ENCODE data around the gene CAMK2B.

The CAMK2B gene

DNA sequence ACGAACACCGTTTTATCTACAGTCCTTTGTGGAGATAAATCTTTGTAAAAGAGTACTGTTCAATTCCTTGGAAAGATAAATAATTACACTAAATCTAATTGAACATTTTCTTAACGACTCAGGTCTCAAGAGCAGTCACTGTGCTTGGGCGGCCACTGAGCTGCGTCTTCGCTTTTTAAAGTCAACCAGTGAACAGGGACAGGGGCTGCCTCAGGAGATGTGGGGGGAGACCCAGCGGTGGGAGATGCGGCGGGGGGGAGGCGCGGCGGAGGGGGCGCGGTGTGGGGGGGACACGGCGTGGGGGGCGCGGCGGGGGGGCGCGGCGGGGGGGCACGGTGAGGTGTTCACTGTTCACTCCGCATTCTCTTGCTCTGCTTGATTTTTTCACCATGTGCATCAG lies 39.8 kb downstream of the CAMK2B start:
- Histone ChIP-seq H3K4me1 (ENCODE audit: insufficient read depth, low read length) (no peaks in the 10 kb centered on the region), H3K9me3 (ENCODE audit: low read length) (no peaks in the 10 kb centered on the region), H3K4me3 (ENCODE audit: low read length) (no peak overlapping the region), H2AFZ (ENCODE audit: low read depth, low read length) (no peak overlapping the region), H3K27me3 (ENCODE audit: insufficient read depth, low read length) (peaks cover 5% of the 10 kb centered on the region), H3K36me3 (ENCODE audit: insufficient read depth, low read length) (no peaks in the 10 kb centered on the region)

DNA sequence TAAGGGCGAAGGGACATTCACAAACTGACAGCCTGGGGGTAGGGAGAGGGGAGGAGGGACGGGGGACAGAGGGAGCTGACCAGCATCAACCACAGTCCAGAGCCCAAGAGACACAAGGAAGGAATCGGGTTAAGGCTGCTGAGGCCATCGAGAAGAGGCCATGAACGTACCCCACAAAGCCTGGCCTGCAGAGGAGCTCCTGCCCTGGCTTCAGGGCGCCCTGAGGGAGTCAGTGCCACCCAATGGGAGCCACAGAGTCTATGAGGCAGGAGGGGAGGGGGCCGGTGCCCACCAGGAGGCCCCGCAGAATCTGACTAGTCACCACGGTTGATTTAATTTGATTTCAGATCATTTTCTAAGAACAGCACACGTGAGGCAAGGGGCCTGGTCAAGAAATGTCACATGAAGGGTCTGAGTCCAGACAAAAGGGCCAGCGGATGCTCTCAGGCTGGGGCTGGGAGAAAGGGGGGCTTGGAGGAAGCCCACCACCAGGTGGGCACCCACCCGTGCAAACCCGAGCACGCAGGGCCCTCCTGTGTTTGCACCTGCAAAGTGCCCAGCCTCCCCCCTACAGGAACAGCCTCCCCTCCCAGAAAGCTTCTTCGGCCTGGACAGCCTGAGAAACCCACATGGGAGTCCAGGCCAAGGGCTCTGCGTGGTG lies 40.4 kb downstream of the CAMK2B start:
- H3K9me3 ChIP-seq (ENCODE audit: low read length), result no peaks in the 10 kb centered on the region
- H3K4me1 ChIP-seq (ENCODE audit: insufficient read depth, low read length), result no peaks in the 10 kb centered on the region
- H3K27me3 ChIP-seq (ENCODE audit: insufficient read depth, low read length), result peaks cover 5% of the 10 kb centered on the region
- H3K36me3 ChIP-seq (ENCODE audit: insufficient read depth, low read length), result no peaks in the 10 kb centered on the region
- H3K4me3 ChIP-seq (ENCODE audit: low read length), result no peak overlapping the region
- no peak overlapping the region for H2AFZ ChIP-seq (ENCODE audit: low read depth, low read length)

DNA sequence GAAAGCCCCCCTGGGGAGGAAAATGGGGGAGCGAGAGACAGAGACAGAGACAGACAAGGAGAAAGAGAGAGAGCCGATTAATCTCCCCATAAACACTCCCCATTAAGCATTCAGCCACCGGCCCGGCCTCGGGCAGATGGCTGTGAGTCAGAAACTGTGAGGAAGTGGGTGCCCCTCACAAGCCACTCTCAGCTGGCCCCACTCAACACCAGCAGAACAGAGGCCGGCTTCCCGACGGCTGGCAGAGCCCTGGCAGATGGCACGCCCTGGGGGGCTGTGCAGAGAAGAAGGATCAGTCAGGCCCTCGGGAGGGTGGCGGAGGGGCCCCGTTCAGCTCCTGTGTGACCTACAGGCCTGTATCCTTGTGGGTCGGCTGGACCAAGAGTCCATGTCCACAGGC lies 41.2 kb downstream of the CAMK2B start:
- no peaks in the 10 kb centered on the region for H3K9me3 ChIP-seq (ENCODE audit: low read length)
- H3K27me3 ChIP-seq (ENCODE audit: insufficient read depth, low read length), result peaks cover 8% of the 10 kb centered on the region
- no peaks in the 10 kb centered on the region for H3K36me3 ChIP-seq (ENCODE audit: insufficient read depth, low read length)
- H3K4me1 ChIP-seq (ENCODE audit: insufficient read depth, low read length), result no peaks in the 10 kb centered on the region
- no peak overlapping the region for H2AFZ ChIP-seq (ENCODE audit: low read depth, low read length)
- no peak overlapping the region for H3K4me3 ChIP-seq (ENCODE audit: low read length)

DNA sequence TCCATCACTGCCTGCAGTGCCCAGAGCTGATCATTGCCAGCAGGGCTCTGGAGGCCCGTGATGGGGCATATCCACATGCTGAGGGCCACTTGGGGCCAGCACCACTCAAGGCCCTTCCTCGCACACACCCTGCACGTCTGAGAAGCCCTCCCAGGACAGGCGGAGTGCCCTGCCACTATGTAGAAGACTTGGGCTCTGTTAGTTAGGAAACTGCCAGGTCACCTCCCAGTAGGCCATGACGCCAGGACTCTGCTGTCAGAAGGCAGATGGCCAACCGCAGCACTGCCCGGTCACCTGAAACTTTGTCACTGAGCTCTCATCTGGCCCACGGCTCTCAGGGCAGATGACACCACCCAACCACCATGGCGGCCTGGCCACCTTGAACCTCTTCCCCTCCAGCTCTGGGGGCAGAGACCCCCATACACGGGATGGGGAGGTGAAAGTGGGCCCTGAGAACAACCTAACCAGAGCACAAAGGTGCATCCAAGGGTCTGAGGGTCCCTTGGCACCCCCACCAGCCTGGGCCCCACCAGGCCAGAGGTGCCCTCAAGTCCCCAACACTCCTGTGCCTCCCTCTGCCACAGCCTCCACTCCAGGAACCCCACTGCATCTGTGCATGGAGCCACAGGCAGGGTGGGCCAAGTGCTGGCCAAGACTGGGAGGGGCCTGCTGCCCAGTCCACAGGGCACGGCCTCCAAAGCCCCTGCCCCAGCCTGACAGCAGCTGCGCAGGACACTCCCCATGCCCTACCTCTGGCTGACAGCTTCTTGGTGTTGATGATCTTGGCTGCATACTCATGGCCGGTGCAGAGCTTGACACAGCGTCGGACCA lies 41.8 kb downstream of the CAMK2B start:
- no peak overlapping the region for H3K4me3 ChIP-seq (ENCODE audit: low read length)
- no peaks in the 10 kb centered on the region for H3K9me3 ChIP-seq (ENCODE audit: low read length)
- H3K36me3 ChIP-seq (ENCODE audit: insufficient read depth, low read length), result no peaks in the 10 kb centered on the region
- peaks cover 8% of the 10 kb centered on the region for H3K27me3 ChIP-seq (ENCODE audit: insufficient read depth, low read length)
- no peak overlapping the region for H2AFZ ChIP-seq (ENCODE audit: low read depth, low read length)
- no peaks in the 10 kb centered on the region for H3K4me1 ChIP-seq (ENCODE audit: insufficient read depth, low read length)

DNA sequence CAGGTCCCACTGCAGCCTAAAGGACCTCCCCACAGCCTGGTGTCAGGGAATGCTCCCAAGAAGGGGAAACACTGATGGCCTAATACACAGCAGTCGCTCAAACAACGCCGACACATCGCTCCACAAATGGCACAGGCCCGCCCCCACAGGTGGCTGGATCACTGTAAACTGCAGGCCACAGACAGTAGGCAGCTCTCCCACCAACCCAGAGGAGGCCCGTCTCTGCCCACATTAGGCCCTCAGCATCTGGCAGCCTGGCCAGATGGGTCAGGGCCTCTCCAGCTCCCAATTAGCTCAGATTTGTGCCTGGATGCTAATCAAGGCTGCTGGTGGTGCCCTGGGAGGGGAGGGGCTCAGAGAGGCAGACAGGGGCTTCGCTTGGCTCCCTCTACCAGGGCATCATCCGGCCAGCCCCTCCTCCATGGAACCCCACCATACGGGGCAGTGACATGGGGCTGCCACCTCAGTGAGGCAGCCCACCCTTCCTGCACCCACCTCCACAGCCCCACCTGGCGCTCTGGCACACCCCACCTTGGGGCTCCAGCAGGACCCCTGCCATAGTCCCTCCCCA lies 42.7 kb downstream of the CAMK2B start:
- Histone ChIP-seq H3K36me3 (ENCODE audit: insufficient read depth, low read length) (no peaks in the 10 kb centered on the region), H2AFZ (ENCODE audit: low read depth, low read length) (no peak overlapping the region), H3K4me1 (ENCODE audit: insufficient read depth, low read length) (no peaks in the 10 kb centered on the region), H3K9me3 (ENCODE audit: low read length) (no peaks in the 10 kb centered on the region), H3K27me3 (ENCODE audit: insufficient read depth, low read length) (peaks cover 13% of the 10 kb centered on the region), H3K4me3 (ENCODE audit: low read length) (no peak overlapping the region)

DNA sequence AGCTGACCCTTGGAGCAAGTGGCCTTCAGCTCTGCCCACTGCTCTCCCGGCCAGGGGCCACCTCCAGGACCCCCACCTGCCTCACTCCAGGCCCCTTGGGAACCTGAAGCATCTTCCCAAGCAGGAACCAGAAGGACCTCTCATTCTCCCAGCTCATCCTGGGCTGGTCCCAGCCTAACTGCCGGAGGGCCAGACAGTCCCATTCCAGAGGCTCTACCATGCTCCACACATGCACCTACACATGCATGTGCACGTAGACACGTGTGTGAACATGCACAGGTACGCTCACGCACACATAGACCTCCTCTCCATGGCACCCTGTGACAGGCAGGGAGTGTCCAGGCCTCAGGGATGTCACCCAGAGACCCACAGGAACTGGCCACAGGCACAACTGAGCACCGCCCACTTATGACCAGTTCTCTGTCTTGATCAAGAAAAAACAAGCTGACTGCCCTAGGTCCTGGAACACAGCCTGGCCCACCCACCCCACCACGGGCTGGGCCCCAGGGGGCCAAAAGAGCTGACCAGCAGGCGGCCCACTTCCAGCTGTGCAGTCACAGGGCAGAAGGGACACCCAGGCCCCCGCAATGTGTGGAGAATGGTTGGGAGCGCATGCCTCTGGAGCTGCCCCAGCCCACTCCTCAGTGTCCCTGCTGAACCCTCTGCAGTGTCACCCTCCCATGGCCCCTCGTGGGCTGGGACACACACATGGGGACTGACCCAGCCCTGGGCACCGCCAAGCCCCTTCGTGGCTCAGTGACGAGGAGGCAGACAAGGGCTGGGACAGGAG lies 43.4 kb downstream of the CAMK2B start:
- H3K27me3 ChIP-seq (ENCODE audit: insufficient read depth, low read length), result peaks cover 13% of the 10 kb centered on the region
- no peaks in the 10 kb centered on the region for H3K9me3 ChIP-seq (ENCODE audit: low read length)
- H3K4me1 ChIP-seq (ENCODE audit: insufficient read depth, low read length), result no peaks in the 10 kb centered on the region
- H3K36me3 ChIP-seq (ENCODE audit: insufficient read depth, low read length), result no peaks in the 10 kb centered on the region
- H3K4me3 ChIP-seq (ENCODE audit: low read length), result no peak overlapping the region
- H2AFZ ChIP-seq (ENCODE audit: low read depth, low read length), result no peak overlapping the region

DNA sequence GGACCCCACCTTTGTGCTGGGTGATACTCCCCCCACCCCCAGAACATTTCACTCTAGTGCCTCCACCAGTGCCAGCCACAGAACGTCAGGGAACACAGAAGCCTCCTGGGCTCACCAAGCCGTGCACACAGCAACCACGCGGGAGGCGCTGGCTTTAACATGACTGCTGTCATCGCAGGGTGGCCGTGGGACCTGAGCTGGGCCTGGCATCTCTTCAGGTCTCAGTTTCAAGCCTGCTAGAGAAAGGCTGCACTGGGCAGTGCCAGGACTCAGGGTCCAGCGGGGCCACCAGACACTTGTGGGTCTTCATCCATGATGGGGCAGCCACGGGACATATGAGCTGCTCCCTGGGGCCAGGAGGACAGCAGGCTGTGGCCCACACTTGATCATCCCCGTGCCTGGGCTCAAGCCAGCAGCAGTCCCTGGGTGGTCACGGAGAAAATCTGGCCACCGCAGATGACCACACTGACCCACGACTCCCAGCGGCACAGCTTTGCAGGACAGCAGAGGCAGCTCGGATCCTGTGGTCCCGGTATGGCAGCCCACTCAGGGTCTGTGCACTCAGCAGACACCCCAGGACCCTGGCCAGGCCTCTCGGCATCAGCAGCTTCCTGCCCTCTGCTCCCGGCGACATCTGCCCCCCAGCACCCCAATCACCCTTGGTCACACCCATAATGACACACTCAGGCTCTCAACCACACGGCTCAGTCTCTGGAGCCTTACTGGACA lies 44.2 kb downstream of the CAMK2B start:
- Histone ChIP-seq H3K4me3 (ENCODE audit: low read length) (no peak overlapping the region), H3K4me1 (ENCODE audit: insufficient read depth, low read length) (peaks cover 8% of the 10 kb centered on the region), H2AFZ (ENCODE audit: low read depth, low read length) (no peak overlapping the region), H3K27me3 (ENCODE audit: insufficient read depth, low read length) (peaks cover 11% of the 10 kb centered on the region), H3K9me3 (ENCODE audit: low read length) (no peaks in the 10 kb centered on the region), H3K36me3 (ENCODE audit: insufficient read depth, low read length) (no peaks in the 10 kb centered on the region)

DNA sequence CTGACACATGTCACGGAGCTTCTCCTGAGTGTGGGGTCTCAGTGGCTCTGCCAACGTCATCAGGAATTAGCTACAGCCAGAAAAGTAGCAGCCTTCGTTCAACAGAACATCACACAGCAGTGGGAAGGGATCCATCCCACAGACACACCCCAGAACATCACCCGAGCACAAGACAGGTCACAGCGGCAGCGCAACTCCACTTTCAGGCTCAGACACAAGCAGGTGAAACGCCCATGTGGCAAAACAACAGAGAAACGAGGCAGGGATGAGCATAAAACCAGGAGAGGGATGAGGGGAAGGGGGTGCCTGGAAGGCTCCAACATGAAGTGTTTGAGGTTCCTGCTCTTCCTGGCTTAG lies 44.8 kb downstream of the CAMK2B start:
- peaks cover 11% of the 10 kb centered on the region for H3K4me1 ChIP-seq (ENCODE audit: insufficient read depth, low read length)
- peaks cover 10% of the 10 kb centered on the region for H3K27me3 ChIP-seq (ENCODE audit: insufficient read depth, low read length)
- H3K9me3 ChIP-seq (ENCODE audit: low read length), result no peaks in the 10 kb centered on the region
- H3K4me3 ChIP-seq (ENCODE audit: low read length), result no peak overlapping the region
- no peak overlapping the region for H2AFZ ChIP-seq (ENCODE audit: low read depth, low read length)
- H3K36me3 ChIP-seq (ENCODE audit: insufficient read depth, low read length), result no peaks in the 10 kb centered on the region

DNA sequence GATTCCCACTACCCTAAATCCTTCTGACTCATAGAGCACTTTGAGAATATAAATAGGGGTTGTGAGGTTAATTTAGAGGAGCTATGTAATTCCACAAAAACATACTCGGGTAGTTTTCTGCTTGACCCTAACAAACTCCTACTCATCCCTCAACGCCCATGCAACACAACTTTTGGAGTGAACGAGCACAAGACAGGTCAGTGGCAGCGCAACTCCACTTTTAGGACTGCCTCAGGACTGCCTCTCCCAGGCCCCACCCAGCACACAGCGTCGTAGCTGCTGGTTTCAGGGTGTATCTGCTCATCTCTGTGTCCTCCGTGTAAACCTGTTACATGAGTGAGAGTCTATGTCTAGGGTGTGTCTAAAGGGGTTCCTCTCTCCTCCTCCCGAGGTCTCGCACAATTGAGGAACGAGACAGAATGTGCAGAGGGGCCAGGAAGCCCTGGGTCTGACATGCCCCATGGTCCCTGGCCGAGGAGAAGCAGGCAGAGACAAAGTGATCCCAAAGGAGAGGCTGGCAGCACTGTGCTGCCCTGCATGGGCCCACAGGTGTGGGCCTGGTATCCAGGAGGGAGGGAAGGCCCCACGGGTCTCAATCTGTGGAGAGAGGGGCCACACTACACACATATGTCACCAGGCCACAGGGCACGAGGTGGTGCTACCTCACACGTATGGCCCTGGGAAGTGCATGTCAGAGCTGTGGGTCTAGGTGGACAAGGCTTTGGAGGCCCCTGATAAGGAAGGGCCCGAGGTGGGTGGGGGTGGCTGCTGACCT lies 45.5 kb downstream of the CAMK2B start:
- Histone ChIP-seq H3K4me3 (ENCODE audit: low read length) (no peak overlapping the region), H3K36me3 (ENCODE audit: insufficient read depth, low read length) (no peaks in the 10 kb centered on the region), H2AFZ (ENCODE audit: low read depth, low read length) (no peak overlapping the region), H3K9me3 (ENCODE audit: low read length) (no peaks in the 10 kb centered on the region), H3K27me3 (ENCODE audit: insufficient read depth, low read length) (peaks cover 10% of the 10 kb centered on the region), H3K4me1 (ENCODE audit: insufficient read depth, low read length) (peaks cover 11% of the 10 kb centered on the region)

DNA sequence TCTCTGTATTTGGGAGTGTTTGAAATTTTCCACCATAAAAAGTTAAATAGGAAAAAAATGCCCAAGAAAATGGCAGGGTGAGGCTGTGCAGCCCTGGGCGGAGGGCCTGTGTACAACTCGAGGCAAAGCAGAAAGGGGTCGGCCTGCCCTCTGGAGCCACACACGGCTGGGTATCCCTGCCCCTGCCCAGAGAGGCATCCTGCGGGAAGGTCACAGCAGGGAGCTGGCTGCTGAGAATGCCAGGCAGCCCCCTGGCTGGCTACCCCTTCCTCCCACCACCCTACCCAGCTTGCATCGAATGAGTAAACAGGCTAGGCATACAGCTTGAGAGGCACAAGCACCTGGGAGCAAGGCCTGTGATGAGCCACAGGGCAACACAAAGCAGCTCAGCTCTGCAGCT lies 46.1 kb downstream of the CAMK2B start:
- Histone ChIP-seq H3K36me3 (ENCODE audit: insufficient read depth, low read length) (no peaks in the 10 kb centered on the region), H3K9me3 (ENCODE audit: low read length) (no peaks in the 10 kb centered on the region), H2AFZ (ENCODE audit: low read depth, low read length) (no peak overlapping the region), H3K4me3 (ENCODE audit: low read length) (no peak overlapping the region), H3K27me3 (ENCODE audit: insufficient read depth, low read length) (peaks cover 8% of the 10 kb centered on the region), H3K4me1 (ENCODE audit: insufficient read depth, low read length) (peaks cover 11% of the 10 kb centered on the region)

DNA sequence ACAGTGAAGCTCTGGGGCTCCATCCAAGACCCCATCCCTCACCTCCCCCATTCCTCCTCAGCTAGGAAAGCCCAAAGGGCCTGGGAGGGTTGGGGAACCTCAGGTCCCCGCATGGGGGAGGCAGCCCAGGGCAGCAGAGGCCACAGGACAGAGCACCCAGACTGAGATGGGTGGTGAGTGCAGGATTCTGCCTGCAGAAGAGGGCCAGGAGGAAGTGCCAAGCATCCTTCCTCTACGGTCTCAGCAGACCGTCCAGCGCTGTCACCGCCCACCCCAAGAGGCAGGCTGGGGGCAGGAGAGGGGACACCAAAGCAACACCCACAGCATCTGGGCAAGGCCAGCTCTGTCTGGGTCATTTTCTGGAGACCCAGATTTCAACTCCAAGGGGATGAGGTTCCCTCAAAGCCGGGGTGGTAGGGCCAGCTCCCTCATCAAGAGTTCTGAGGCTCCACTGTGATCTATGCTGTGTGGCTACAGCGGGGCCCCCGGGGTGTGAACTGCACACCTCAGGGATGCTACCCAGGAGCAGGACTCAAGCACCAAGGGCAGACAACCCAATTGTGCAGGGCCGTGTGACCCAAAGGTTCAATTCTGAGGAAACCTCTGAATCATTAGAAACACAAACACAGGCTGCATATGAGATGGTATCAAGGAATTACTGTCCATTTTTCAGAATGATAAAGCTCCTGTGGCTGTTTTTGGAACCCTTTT lies 46.8 kb downstream of the CAMK2B start:
- Histone ChIP-seq H2AFZ (ENCODE audit: low read depth, low read length) (no peak overlapping the region), H3K4me3 (ENCODE audit: low read length) (no peak overlapping the region), H3K4me1 (ENCODE audit: insufficient read depth, low read length) (peaks cover 11% of the 10 kb centered on the region), H3K36me3 (ENCODE audit: insufficient read depth, low read length) (no peaks in the 10 kb centered on the region), H3K9me3 (ENCODE audit: low read length) (no peaks in the 10 kb centered on the region), H3K27me3 (ENCODE audit: insufficient read depth, low read length) (peaks cover 13% of the 10 kb centered on the region)
